H9 (cell line): ENCODE measurements around the gene EIF4G2. TPM values are rescaled to one million over a fixed set of nuclear protein-coding genes. Genes with fewer than 3 reads are reported as not detected.
"Not testable (repeated sequence)": the region's sequence is repeated elsewhere in the genome, so short reads cannot be mapped to it uniquely, and the experiment has no call there.

Experiments
- DNase-seq: peaks from one replicate; pipeline ENCODE4 v3.0.0-alpha.2; 2017
- H2AFZ ChIP-seq: one replicate; pipeline ENCODE4 v1.6.1; 2013; ENCODE audit warnings: mild to moderate bottlenecking, low read length, control low read depth, moderate library complexity
- H2AK5ac ChIP-seq: 2 replicates; pipeline ENCODE4 v1.6.1; 2013; ENCODE audit warnings: low read length, control low read depth, mixed read lengths; ENCODE audit not compliant: insufficient read length
- H2BK120ac ChIP-seq: one replicate; pipeline ENCODE4 v1.6.1; 2013; ENCODE audit warnings: low read depth, mild to moderate bottlenecking, low read length, control low read depth, inconsistent platforms; ENCODE audit not compliant: poor library complexity, severe bottlenecking
- H2BK12ac ChIP-seq: 2 replicates; pipeline ENCODE4 v1.6.1; 2013; ENCODE audit warnings: low read length, control low read depth, mixed read lengths, low read depth; ENCODE audit not compliant: insufficient read length
- H2BK15ac ChIP-seq: 2 replicates; pipeline ENCODE4 v1.6.1; 2013; ENCODE audit warnings: low read depth, low read length, control low read depth
- H2BK20ac ChIP-seq: one replicate; pipeline ENCODE4 v1.6.1; 2013; ENCODE audit warnings: low read depth, mild to moderate bottlenecking, low read length, control low read depth, inconsistent platforms; ENCODE audit not compliant: poor library complexity, severe bottlenecking
- H2BK5ac ChIP-seq: 2 replicates; pipeline ENCODE4 v1.6.1; 2013; ENCODE audit warnings: low read length, control low read depth, mixed read lengths; ENCODE audit not compliant: insufficient read length
- H3K14ac ChIP-seq: 2 replicates; pipeline ENCODE4 v1.6.1; 2013; ENCODE audit warnings: low read length, control low read depth; ENCODE audit not compliant: insufficient read depth
- H3K18ac ChIP-seq: 2 replicates; pipeline ENCODE4 v1.6.1; 2013; ENCODE audit warnings: low read depth, mild to moderate bottlenecking, mixed read lengths, low read length, control low read depth; ENCODE audit not compliant: insufficient read length
- H3K23ac ChIP-seq: 2 replicates; pipeline ENCODE4 v1.6.1; 2013; ENCODE audit warnings: low read length, control low read depth, mixed read lengths, low read depth; ENCODE audit not compliant: insufficient read length
- H3K23me2 ChIP-seq: 2 replicates; pipeline ENCODE4 v1.6.1; 2013; ENCODE audit warnings: low read depth, mild to moderate bottlenecking, mixed read lengths, low read length, control low read depth; ENCODE audit not compliant: insufficient read length, poor library complexity, severe bottlenecking
- H3K27ac ChIP-seq: 2 replicates; pipeline ENCODE4 v1.5.1; 2013; ENCODE audit warnings: low read length, control low read depth, mixed read lengths, low read depth; ENCODE audit not compliant: insufficient read length
- H3K27me3 ChIP-seq: 2 replicates; pipeline ENCODE4 v1.6.1; 2013; ENCODE audit warnings: low read length, control low read depth, inconsistent platforms; ENCODE audit not compliant: insufficient read depth
- H3K4ac ChIP-seq: 2 replicates; pipeline ENCODE4 v1.6.1; 2013; ENCODE audit warnings: low read depth, mild to moderate bottlenecking, control low read depth, inconsistent platforms, low read length, moderate library complexity
- H3K4me1 ChIP-seq: 2 replicates; pipeline ENCODE4 v1.6.1; 2013; ENCODE audit warnings: low read length, control low read depth, inconsistent platforms; ENCODE audit not compliant: insufficient read depth
- H3K4me2 ChIP-seq: 2 replicates; pipeline ENCODE4 v1.6.1; 2013; ENCODE audit warnings: low read length, control low read depth, mixed read lengths; ENCODE audit not compliant: insufficient read length, insufficient read depth
- H3K56ac ChIP-seq: 2 replicates; pipeline ENCODE4 v1.6.1; 2013; ENCODE audit warnings: low read depth, mild to moderate bottlenecking, mixed read lengths, low read length, control low read depth; ENCODE audit not compliant: insufficient read length
- H3K79me1 ChIP-seq: 2 replicates; pipeline ENCODE4 v1.6.1; 2013; ENCODE audit warnings: low read depth, mild to moderate bottlenecking, moderate library complexity, low read length, control low read depth, inconsistent platforms; ENCODE audit not compliant: insufficient read depth, poor library complexity, severe bottlenecking
- H3K79me2 ChIP-seq: 2 replicates; pipeline ENCODE4 v1.6.1; 2013; ENCODE audit warnings: low read length, control low read depth, inconsistent platforms; ENCODE audit not compliant: insufficient read depth
- H3K9ac ChIP-seq: 2 replicates; pipeline ENCODE4 v1.6.1; 2013; ENCODE audit warnings: low read length, control low read depth, mixed read lengths; ENCODE audit not compliant: insufficient read length; ENCODE audit errors: extremely low read depth
- H3K9me3 ChIP-seq: one replicate; pipeline ENCODE4 v1.6.1; 2013; ENCODE audit warnings: low read depth, low read length, inconsistent platforms; ENCODE audit not compliant: control insufficient read depth
- H3T11ph ChIP-seq: one replicate; pipeline ENCODE4 v1.6.1; 2013; ENCODE audit warnings: mild to moderate bottlenecking, low read length, control low read depth, inconsistent platforms
- H4K20me1 ChIP-seq: one replicate; pipeline ENCODE4 v1.6.1; 2013; ENCODE audit not compliant: control insufficient read depth, insufficient read length, insufficient read depth
- H4K5ac ChIP-seq: 2 replicates; pipeline ENCODE4 v1.6.1; 2013; ENCODE audit warnings: low read depth, mild to moderate bottlenecking, mixed read lengths, low read length, control low read depth; ENCODE audit not compliant: insufficient read length
- H4K8ac ChIP-seq: replicated peaks from 2 replicates; pipeline ENCODE4 v1.6.1; 2013; ENCODE audit warnings: low read length, control low read depth, mixed read lengths, low read depth; ENCODE audit not compliant: insufficient read length
- H4K91ac ChIP-seq: 2 replicates; pipeline ENCODE4 v1.6.1; 2013; ENCODE audit warnings: low read depth, mild to moderate bottlenecking, moderate library complexity, mixed read lengths, low read length, control low read depth; ENCODE audit not compliant: insufficient read length
- H3K27ac Mint-ChIP-seq, 3 experiments: 2 replicates in 2 of 3; 3 replicates in 1 of 3; pipeline ENCODE4 v1.8.0; 2020 to 2021; ENCODE audit warnings: mixed read lengths in 3 of 3, mild to moderate bottlenecking in 1 of 3, moderate library complexity in 1 of 3
- H3K27me3 Mint-ChIP-seq: 2 replicates; pipeline ENCODE4 v1.8.0; 2021; ENCODE audit warnings: low read depth, mild to moderate bottlenecking, moderate library complexity, mixed read lengths
- H3K36me3 Mint-ChIP-seq, 3 experiments: 2 replicates in 2 of 3; 3 replicates in 1 of 3; pipeline ENCODE4 v1.8.0; 2020 to 2021; ENCODE audit warnings: low read depth in 3 of 3, mixed read lengths in 3 of 3; ENCODE audit not compliant: insufficient read depth in 1 of 3
- H3K4me1 Mint-ChIP-seq, 2 experiments: 2 replicates each; pipeline ENCODE4 v1.8.0; 2020; ENCODE audit warnings: mixed read lengths in 2 of 2
- H3K4me3 Mint-ChIP-seq, 2 experiments: 2 replicates in 1 of 2; 3 replicates in 1 of 2; pipeline ENCODE4 v1.8.0; 2020 to 2021; ENCODE audit warnings: mild to moderate bottlenecking in 2 of 2, mixed read lengths in 2 of 2, moderate library complexity in 1 of 2
- H3K9me3 Mint-ChIP-seq, 2 experiments: 2 replicates in 1 of 2; 3 replicates in 1 of 2; pipeline ENCODE4 v1.8.0; 2020; ENCODE audit warnings: mild to moderate bottlenecking in 2 of 2, mixed read lengths in 2 of 2, moderate library complexity in 1 of 2
- CTCF ChIP-seq: fragments of 200-600 bp; sonication (generic); conservative IDR thresholded peaks from 3 replicates; pipeline ENCODE4 v1.8.0; 2021; ENCODE audit warnings: antibody characterized with exemption, mild to moderate bottlenecking
- WGBS: extraction: QIAGEN DNeasy Blood & Tissue Kit; methylation state at CpG from one replicate; pipeline ENCODE4 v1.1.7; 2013; ENCODE audit warnings: missing lambda C conversion rate, low lambda C conversion rate, mixed read lengths; ENCODE audit not compliant: insufficient read length; ENCODE audit errors: extremely low coverage; 5-methylcytosine and 5-hydroxymethylcytosine counted together
- total RNA-seq: library from RNA; stranded (reverse); gene quantifications from 2 replicates; pipeline ENCODE4 v1.2.1, GENCODE V29; 2021

Gene EIF4G2
- total RNA-seq, 1 experiment from 2014 or later, result 1,013 TPM

GRCh38 chr11:10838083-10838482 is 29.4 kb upstream of the EIF4G2 start:
- no peak overlapping the region for H2BK5ac ChIP-seq
- H3K4me1 ChIP-seq, result no peaks in the 10 kb centered on the region; the same call in 1 of the 2 replicates
- no peak overlapping the region for H2BK120ac ChIP-seq
- H3K9me3 ChIP-seq, result no peaks in the 10 kb centered on the region
- no peak overlapping the region for H3K23ac ChIP-seq
- H3K27me3 Mint-ChIP-seq, result peaks cover 3% of the 10 kb centered on the region; the same call in 1 of the 2 replicates
- no peak overlapping the region for H3K27ac ChIP-seq
- H3K36me3 Mint-ChIP-seq, result no peaks in the 10 kb centered on the region
- H3K4me1 Mint-ChIP-seq, result 0 out of 4 replicates have a peak, but pooled peaks cover 0 to 2% of the 10 kb centered on the region in 2 experiments
- no peaks in the 10 kb centered on the region for H4K20me1 ChIP-seq
- H3K4ac ChIP-seq, result no peak overlapping the region
- H3K9me3 Mint-ChIP-seq, result no peaks in the 10 kb centered on the region
- no peak for TF ChIP-seq CTCF
- H3K18ac ChIP-seq, result no peak overlapping the region
- no peak overlapping the region for H2BK15ac ChIP-seq
- H3K27ac Mint-ChIP-seq, result no peak overlapping the region
- no peak overlapping the region for H3T11ph ChIP-seq
- H3K9ac ChIP-seq, result no peak overlapping the region
- no peaks in the 10 kb centered on the region for H3K79me1 ChIP-seq
- no peak overlapping the region for H2BK12ac ChIP-seq
- no peak overlapping the region for H4K8ac ChIP-seq
- no peaks in the 10 kb centered on the region for H3K79me2 ChIP-seq
- no peak overlapping the region for H3K4me3 Mint-ChIP-seq
- no peaks in the 10 kb centered on the region for H3K27me3 ChIP-seq
- no peak overlapping the region for H3K4me2 ChIP-seq
- DNase-seq, result no peak
- H4K5ac ChIP-seq, result no peak overlapping the region
- H3K56ac ChIP-seq, result no peak overlapping the region
- H4K91ac ChIP-seq, result no peak overlapping the region
- H2AFZ ChIP-seq, result no peak overlapping the region
- no peak overlapping the region for H3K14ac ChIP-seq
- no peaks in the 10 kb centered on the region for H3K23me2 ChIP-seq
- H2BK20ac ChIP-seq, result no peak overlapping the region
- no peak overlapping the region for H2AK5ac ChIP-seq

GRCh38 chr11:10836884-10837283 is 28.2 kb upstream of the EIF4G2 start:
- H3K23ac ChIP-seq, H2BK5ac ChIP-seq, H3K27ac ChIP-seq, H3K79me2 ChIP-seq, H3K27ac Mint-ChIP-seq, H2AK5ac ChIP-seq, H2BK15ac ChIP-seq, H3K79me1 ChIP-seq, H3K36me3 Mint-ChIP-seq, H3K4ac ChIP-seq, H2BK12ac ChIP-seq, H3K4me3 Mint-ChIP-seq, H4K8ac ChIP-seq, H3K18ac ChIP-seq, H3K9me3 Mint-ChIP-seq, H3K14ac ChIP-seq, H3T11ph ChIP-seq, H3K4me1 Mint-ChIP-seq, H4K91ac ChIP-seq, H3K27me3 ChIP-seq, H4K5ac ChIP-seq, H2AFZ ChIP-seq, H3K23me2 ChIP-seq, H3K56ac ChIP-seq, H3K4me2 ChIP-seq, H3K9ac ChIP-seq, H3K27me3 Mint-ChIP-seq, H4K20me1 ChIP-seq, H3K4me1 ChIP-seq, H2BK20ac ChIP-seq, H3K9me3 ChIP-seq, H2BK120ac ChIP-seq, DNase-seq: not testable (repeated sequence)
- no CpG with 5 or more reads among the region's 4 CpGs for WGBS
